ENCODE data around the gene EPB41L4A.

- TF ChIP-seq CTCF (conservative IDR thresholded peaks at IDR 0.05 in 1 of 2, IDR thresholded peaks at IDR 0.05 in 1 of 2; ENCODE audit: low read depth in 1 of 2, low read length in 2 of 2) (no peak), EZH2 (IDR thresholded peaks at IDR 0.05; ENCODE audit: low read length, missing control alignments) (no peak)
Measured at GRCh38 chr5:112136773-112137172, 282.3 kb downstream of the EPB41L4A start.

All from fibroblast of lung (primary cell).